ENCODE data around the gene HNRNPAB.

DNA sequence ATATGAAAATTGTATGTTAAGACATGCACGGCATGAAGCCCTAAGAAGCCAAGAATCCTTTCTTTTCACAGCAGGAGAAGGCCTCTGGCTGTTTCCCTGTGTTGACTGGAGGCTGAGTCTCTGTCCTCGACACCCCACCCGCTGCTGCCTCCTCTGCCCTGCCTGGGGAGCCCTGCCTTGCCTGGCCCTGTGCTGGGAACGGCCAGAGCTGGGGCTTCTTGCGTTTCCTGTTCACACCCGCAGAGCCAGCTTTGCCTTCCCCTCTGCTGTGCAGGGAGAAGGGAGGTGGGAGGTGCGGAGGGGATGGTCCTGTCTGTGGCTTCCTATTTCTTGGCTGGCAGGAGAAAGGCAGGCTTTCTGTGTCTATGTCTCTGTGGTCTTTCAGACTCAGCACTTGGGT is 10.3 kb upstream of the HNRNPAB start:
- TF ChIP-seq CTCF (IDR thresholded peaks at IDR 0.05) (no peak), POLR2A (IDR thresholded peaks at IDR 0.05) (no peak)
